Measurements from ENCODE around the gene NCAPD2.

DNA sequence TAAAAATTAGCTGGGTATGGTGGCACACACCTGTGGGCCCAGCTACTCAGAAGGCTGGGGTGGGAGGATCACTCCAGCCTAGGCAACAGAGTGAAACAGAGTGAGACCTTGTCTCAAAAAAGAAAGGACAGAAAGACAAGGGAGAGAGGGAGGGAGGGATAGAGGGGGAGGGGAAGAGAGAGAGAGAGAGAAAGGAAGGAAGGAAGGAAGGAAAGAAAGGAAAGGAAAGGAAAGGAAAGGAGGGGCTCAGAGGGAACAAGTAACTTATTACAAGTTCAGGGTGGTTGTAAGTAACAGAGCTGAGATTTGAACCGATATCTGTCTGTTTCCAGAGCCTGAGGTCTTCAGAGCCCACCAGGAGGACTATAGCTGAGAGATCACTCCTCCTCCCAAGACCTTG lies 53.7 kb downstream of the NCAPD2 start:
- no peak for TF ChIP-seq EZH2 (IDR thresholded peaks at IDR 0.05; ENCODE audit: borderline replicate concordance, insufficient read depth, low read depth, low read length, poor library complexity, severe bottlenecking)
- TF ChIP-seq, protein P1, sequence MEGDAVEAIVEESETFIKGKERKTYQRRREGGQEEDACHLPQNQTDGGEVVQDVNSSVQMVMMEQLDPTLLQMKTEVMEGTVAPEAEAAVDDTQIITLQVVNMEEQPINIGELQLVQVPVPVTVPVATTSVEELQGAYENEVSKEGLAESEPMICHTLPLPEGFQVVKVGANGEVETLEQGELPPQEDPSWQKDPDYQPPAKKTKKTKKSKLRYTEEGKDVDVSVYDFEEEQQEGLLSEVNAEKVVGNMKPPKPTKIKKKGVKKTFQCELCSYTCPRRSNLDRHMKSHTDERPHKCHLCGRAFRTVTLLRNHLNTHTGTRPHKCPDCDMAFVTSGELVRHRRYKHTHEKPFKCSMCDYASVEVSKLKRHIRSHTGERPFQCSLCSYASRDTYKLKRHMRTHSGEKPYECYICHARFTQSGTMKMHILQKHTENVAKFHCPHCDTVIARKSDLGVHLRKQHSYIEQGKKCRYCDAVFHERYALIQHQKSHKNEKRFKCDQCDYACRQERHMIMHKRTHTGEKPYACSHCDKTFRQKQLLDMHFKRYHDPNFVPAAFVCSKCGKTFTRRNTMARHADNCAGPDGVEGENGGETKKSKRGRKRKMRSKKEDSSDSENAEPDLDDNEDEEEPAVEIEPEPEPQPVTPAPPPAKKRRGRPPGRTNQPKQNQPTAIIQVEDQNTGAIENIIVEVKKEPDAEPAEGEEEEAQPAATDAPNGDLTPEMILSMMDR (IDR thresholded peaks at IDR 0.05) = no peak

Measured in B cell (primary cell).